K562 (cell line): ENCODE measurements around the gene ERCC4. TPM values are rescaled to one million over a fixed set of nuclear protein-coding genes. Genes with fewer than 3 reads are reported as not detected.

Experiments
- ATAC-seq: fragments of 200-7000 bp; cut with Tn5 transposase; 3 replicates; pipeline ENCODE4 v1.9.1; 2020; ENCODE audit warnings: moderate library complexity
- BruUV-seq: library from RNA; stranded (reverse); fragments of 400-500 nt; replicated peaks from 2 replicates; lab custom pipeline; 2021; lab: Mats Ljungman, UMichigan
- CTCF ChIA-PET: fragments of 300-600 bp; formaldehyde crosslinking; extraction: SDS; loops from one replicate; lab custom pipeline; 2021; ENCODE audit warnings: low intra/inter-chr PET ratio; lab: Yijun Ruan, JAX
- POLR2A ChIA-PET: fragments of 300-600, 350-650 bp; sonication (Branson Sonifier 250); formaldehyde crosslinking; extraction: SDS; loops from one replicate; lab custom pipeline; 2021; ENCODE audit warnings: antibody characterized with exemption, inconsistent platforms; lab: Yijun Ruan, JAX
- DNase-seq, 4 experiments: peaks; one replicate each; pipeline versions ENCODE4 v3.0.0 to v3.0.0-alpha.2; 2011 to 2018; ENCODE audit warnings: low spot score in 3 of 4, mixed read lengths in 3 of 4; ENCODE audit errors: extremely low read depth in 1 of 4
- FAIRE-seq: peaks from 2 replicates; lab custom pipeline; 2011; peaks lifted over from hg19 to GRCh38; lab: Jason Lieb, UNC
- H2AFZ ChIP-seq: 2 replicates; pipeline ENCODE4 v1.6.0; 2011; ENCODE audit warnings: low read depth, low read length, control low read depth, inconsistent platforms
- H3K27ac ChIP-seq: fragments of 200-600 bp; 3 replicates; pipeline ENCODE4 v1.8.0; 2011; ENCODE audit warnings: low read depth, mild to moderate bottlenecking, control low read depth, inconsistent platforms, low read length, moderate library complexity, mixed read lengths; ENCODE audit errors: extremely low read depth
- H3K27me3 ChIP-seq, 2 experiments: fragments of 300-600 bp in 1 of 2; 2 replicates in 1 of 2; 3 replicates in 1 of 2; pipeline versions ENCODE4 v1.6.0 to v1.8.0; 2011; ENCODE audit warnings: inconsistent platforms in 2 of 2, low read length in 2 of 2, mild to moderate bottlenecking in 1 of 2, mixed read lengths in 1 of 2, moderate library complexity in 1 of 2; ENCODE audit not compliant: control insufficient read depth in 2 of 2, insufficient read depth in 2 of 2
- H3K36me3 ChIP-seq: fragments of 300-600 bp; 3 replicates; pipeline ENCODE4 v1.8.0; 2011; ENCODE audit warnings: mild to moderate bottlenecking, low read length, inconsistent platforms; ENCODE audit not compliant: control insufficient read depth, insufficient read depth
- H3K4me1 ChIP-seq, 2 experiments: fragments of 200-600 bp in 1 of 2; replicated peaks in 1 of 2; 2 replicates in 1 of 2; 3 replicates in 1 of 2; pipeline versions ENCODE4 v1.5.1 to v1.8.0; 2011; ENCODE audit warnings: inconsistent platforms in 2 of 2, low read length in 2 of 2, mild to moderate bottlenecking in 1 of 2, mixed read lengths in 1 of 2, moderate library complexity in 1 of 2; ENCODE audit not compliant: control insufficient read depth in 2 of 2, insufficient read depth in 2 of 2
- H3K4me2 ChIP-seq: 2 replicates; pipeline ENCODE4 v1.6.1; 2011; ENCODE audit warnings: low read length, control low read depth, inconsistent platforms, mixed read lengths; ENCODE audit not compliant: insufficient read depth
- H3K4me3 ChIP-seq: fragments of 200-600 bp; sonication (generic), shearing (Covaris generic); 2 replicates; pipeline ENCODE4 v1.5.1; 2016; ENCODE audit warnings: control low read depth, inconsistent platforms
- H3K79me2 ChIP-seq: fragments of 200-600 bp; 3 replicates; pipeline ENCODE4 v1.8.0; 2011; ENCODE audit warnings: low read length, inconsistent platforms; ENCODE audit not compliant: control insufficient read depth, insufficient read depth
- H3K9ac ChIP-seq, 2 experiments: 2 replicates each; pipeline versions ENCODE4 v1.6.0 to v1.6.1; 2011; ENCODE audit warnings: low read depth in 2 of 2, low read length in 2 of 2, control low read depth in 1 of 2, inconsistent platforms in 1 of 2, mild to moderate bottlenecking in 1 of 2, mixed read lengths in 1 of 2; ENCODE audit not compliant: insufficient read depth in 1 of 2
- H3K9me1 ChIP-seq: one replicate; pipeline ENCODE4 v1.6.0; 2011; ENCODE audit warnings: inconsistent platforms, mild to moderate bottlenecking, low read length, moderate library complexity; ENCODE audit not compliant: control insufficient read depth, insufficient read depth
- H3K9me3 ChIP-seq: replicated peaks from 2 replicates; pipeline ENCODE4 v1.5.1; 2011; ENCODE audit warnings: low read depth, low read length, inconsistent platforms; ENCODE audit not compliant: control insufficient read depth, insufficient read depth
- H4K20me1 ChIP-seq: replicated peaks from 2 replicates; pipeline ENCODE4 v1.6.1; 2011; ENCODE audit warnings: low read length, inconsistent platforms, mixed read lengths; ENCODE audit not compliant: control insufficient read depth, insufficient read depth
- CEBPB ChIP-seq: fragments of 450-650 bp; IDR thresholded peaks from 2 replicates; pipeline ENCODE4 v1.6.1; 2016; ENCODE audit warnings: missing genetic modification characterization, missing compliant biosample characterization
- HNRNPK ChIP-seq: fragments of 200-400 bp; formaldehyde crosslinking; IDR thresholded peaks from one replicate; pipeline ENCODE4 v1.6.1; 2018; ENCODE audit warnings: mild to moderate bottlenecking, low read depth, low read length; ENCODE audit not compliant: poor library complexity, severe bottlenecking
- HSF4 ChIP-seq: fragments of 250-450 bp; sonication (Bioruptor Pico); IDR thresholded peaks from 2 replicates; pipeline ENCODE4 v2.1.2; 2022; ENCODE audit warnings: mild to moderate bottlenecking, moderate library complexity, borderline replicate concordance
- TCFL5 ChIP-seq: fragments of 250-450 bp; sonication (Bioruptor Pico); conservative IDR thresholded peaks from 2 replicates; pipeline ENCODE4 v1.6.1; 2021; ENCODE audit warnings: mild to moderate bottlenecking, moderate library complexity, matching md5 sums
- TRIM24 ChIP-seq, 2 experiments: fragments of 450-650 bp; IDR thresholded peaks; 2 replicates each; pipeline ENCODE4 v1.6.1; 2016
- ZNF282 ChIP-seq: sonication (generic); formaldehyde crosslinking; IDR thresholded peaks from 2 replicates; pipeline ENCODE4 v1.8.1; 2023; ENCODE audit warnings: missing genetic modification reagents
- ZNF311 ChIP-seq: fragments of 250-450 bp; sonication (Bioruptor Pico); IDR thresholded peaks from 2 replicates; pipeline ENCODE4 v1.4.0; 2020; ENCODE audit warnings: mild to moderate bottlenecking, moderate library complexity
- ZNF75A ChIP-seq: fragments of 450-650 bp; formaldehyde crosslinking; IDR thresholded peaks from 2 replicates; pipeline ENCODE4 v1.4.0; 2020; ENCODE audit warnings: mild to moderate bottlenecking
- WGBS: fragments of 100-300 bp; shearing (Covaris generic); methylation state at CpG from one replicate; pipeline ENCODE4 v1.1.6; 2016; ENCODE audit warnings: low coverage, mixed read lengths; ENCODE audit not compliant: insufficient coverage; ENCODE audit errors: missing lambda C conversion rate; 5-methylcytosine and 5-hydroxymethylcytosine counted together
- in situ Hi-C: fragments of 300-500 bp; cut with MboI; formaldehyde crosslinking; loops from 4 replicates; pipeline ENCODE4 v1.15.0; 2018; ENCODE audit warnings: inconsistent platforms, mixed read lengths
- intact Hi-C: fragments of 100-400 bp; cut with micrococcal nuclease; formaldehyde crosslinking; loops from 2 replicates; pipeline ENCODE4 v1.14.2; 2022
- polyA plus RNA-seq, 8 experiments: library from polyadenylated mRNA; depleted of rRNA in 4 of 8; stranded (reverse) in 5 of 8; unstranded in 3 of 8; fragments of >200 nt; fragmentation: Nextera tagmentation in 2 of 8; fragmentation: Illumina TruSeq in 1 of 8; extraction: Ambion mirVana in 2 of 8; extraction: Trizol in 1 of 8; gene quantifications; 2 replicates each; pipeline versions ENCODE4 v1.2.1 to v1.2.3, GENCODE V29; 2011 to 2014; ENCODE audit warnings: inconsistent platforms in 1 of 8, missing spikeins in 1 of 8
- total RNA-seq, 7 experiments: library from RNA; depleted of rRNA in 6 of 7; stranded (reverse); fragments of >200 nt in 6 of 7; fragmentation: Illumina TruSeq in 2 of 7; extraction: Trizol in 2 of 7; gene quantifications; 2 replicates each; pipeline versions ENCODE4 v1.2.1 to v1.2.3, GENCODE V29; 2011 to 2021; ENCODE audit warnings: low replicate concordance in 1 of 7
- TF ChIP-seq, protein P1 (sequence below): IDR thresholded peaks from 2 replicates; pipeline ENCODE4 v1.6.1; 2011; ENCODE audit warnings: borderline replicate concordance, low read depth, mild to moderate bottlenecking, moderate library complexity, low read length; ENCODE audit not compliant: insufficient read depth, poor library complexity, severe bottlenecking
- TF ChIP-seq, protein P2 (sequence below): sonication (generic); formaldehyde crosslinking; IDR thresholded peaks from 2 replicates; pipeline ENCODE4 v1.8.0; 2023; ENCODE audit warnings: mild to moderate bottlenecking, missing genetic modification reagents

The ERCC4 gene
- total and polyA plus RNA-seq, 9 of the 15 experiments (the other 6 are each of a cell fraction or from before 2014, with no cell fraction given): 3.7 to 10.5 (median 6.0) TPM

DNA sequence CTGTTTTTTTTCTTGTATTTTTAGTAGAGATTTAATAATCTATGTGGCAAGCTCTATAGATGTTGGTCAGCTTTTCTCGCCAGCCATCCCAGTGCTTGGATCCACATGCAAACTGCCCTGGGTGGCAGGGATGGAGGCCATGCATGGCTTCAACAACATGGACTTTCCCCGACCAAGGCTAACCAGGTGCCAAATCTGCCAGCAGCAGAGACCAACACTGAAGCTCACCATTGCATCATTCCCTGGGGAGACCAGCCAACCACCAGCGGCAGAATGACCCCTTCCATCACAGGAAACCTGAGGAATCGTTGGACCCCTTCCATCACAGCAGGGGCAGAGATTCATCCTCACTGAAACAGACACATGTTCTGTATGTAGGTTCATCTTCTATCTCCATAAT is 27.7 kb upstream of the ERCC4 start:
- no peak overlapping the region for H2AFZ ChIP-seq
- DNase-seq (no peak), FAIRE-seq (no peak), ATAC-seq (no peak)
- H3K9me1 ChIP-seq: no peaks in the 10 kb centered on the region
- in situ Hi-C loops: no loop called here
- H3K4me2 ChIP-seq: no peak overlapping the region
- no peaks in the 10 kb centered on the region for H4K20me1 ChIP-seq
- ChIA-PET CTCF (no interaction called here), POLR2A (no interaction called here)
- H3K9me3 ChIP-seq: 0 out of 2 replicates have a peak, but pooled peaks cover 2% of the 10 kb centered on the region
- H3K4me3 ChIP-seq: no peak overlapping the region
- no peaks in the 10 kb centered on the region for H3K36me3 ChIP-seq
- WGBS: 0% methylated on average over 4 of the region's 4 CpGs
- no peaks in the 10 kb centered on the region for H3K79me2 ChIP-seq
- intact Hi-C loops: no loop called here
- TF ChIP-seq CEBPB (tag) (no peak), ZNF311 (CRISPR knock-in tag) (no peak), TCFL5 (CRISPR knock-in tag) (no peak), HSF4 (CRISPR knock-in tag) (no peak), TRIM24 (IDR thresholded peaks at IDR 0.05) (no peak), HNRNPK (no peak), ZNF75A (CRISPR knock-in tag) (no peak), ZNF282 (no peak)
- TF ChIP-seq, protein P1, sequence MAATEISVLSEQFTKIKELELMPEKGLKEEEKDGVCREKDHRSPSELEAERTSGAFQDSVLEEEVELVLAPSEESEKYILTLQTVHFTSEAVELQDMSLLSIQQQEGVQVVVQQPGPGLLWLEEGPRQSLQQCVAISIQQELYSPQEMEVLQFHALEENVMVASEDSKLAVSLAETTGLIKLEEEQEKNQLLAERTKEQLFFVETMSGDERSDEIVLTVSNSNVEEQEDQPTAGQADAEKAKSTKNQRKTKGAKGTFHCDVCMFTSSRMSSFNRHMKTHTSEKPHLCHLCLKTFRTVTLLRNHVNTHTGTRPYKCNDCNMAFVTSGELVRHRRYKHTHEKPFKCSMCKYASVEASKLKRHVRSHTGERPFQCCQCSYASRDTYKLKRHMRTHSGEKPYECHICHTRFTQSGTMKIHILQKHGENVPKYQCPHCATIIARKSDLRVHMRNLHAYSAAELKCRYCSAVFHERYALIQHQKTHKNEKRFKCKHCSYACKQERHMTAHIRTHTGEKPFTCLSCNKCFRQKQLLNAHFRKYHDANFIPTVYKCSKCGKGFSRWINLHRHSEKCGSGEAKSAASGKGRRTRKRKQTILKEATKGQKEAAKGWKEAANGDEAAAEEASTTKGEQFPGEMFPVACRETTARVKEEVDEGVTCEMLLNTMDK: no peak
- TF ChIP-seq, protein P2, sequence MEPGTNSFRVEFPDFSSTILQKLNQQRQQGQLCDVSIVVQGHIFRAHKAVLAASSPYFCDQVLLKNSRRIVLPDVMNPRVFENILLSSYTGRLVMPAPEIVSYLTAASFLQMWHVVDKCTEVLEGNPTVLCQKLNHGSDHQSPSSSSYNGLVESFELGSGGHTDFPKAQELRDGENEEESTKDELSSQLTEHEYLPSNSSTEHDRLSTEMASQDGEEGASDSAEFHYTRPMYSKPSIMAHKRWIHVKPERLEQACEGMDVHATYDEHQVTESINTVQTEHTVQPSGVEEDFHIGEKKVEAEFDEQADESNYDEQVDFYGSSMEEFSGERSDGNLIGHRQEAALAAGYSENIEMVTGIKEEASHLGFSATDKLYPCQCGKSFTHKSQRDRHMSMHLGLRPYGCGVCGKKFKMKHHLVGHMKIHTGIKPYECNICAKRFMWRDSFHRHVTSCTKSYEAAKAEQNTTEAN (CRISPR knock-in tag): no peak
- no TSS peak for BruUV-seq
- H3K9ac ChIP-seq: no peak overlapping the region
- H3K4me1 ChIP-seq: no peaks in the 10 kb centered on the region
- 0 out of 5 replicates have a peak, but pooled peaks cover 0 to 2% of the 10 kb centered on the region in 2 experiments for H3K27me3 ChIP-seq
- H3K27ac ChIP-seq: no peak overlapping the region
